H7 (cell line): ENCODE results near the gene GAK. TPM values are rescaled to one million over a fixed set of nuclear protein-coding genes. Genes with fewer than 3 reads are reported as not detected.

Experiments used
- DNase-seq: peaks from one replicate; pipeline ENCODE4 v3.0.0; 2012
- H3K27me3 ChIP-seq: 2 replicates; pipeline ENCODE4 v1.6.0; 2011; ENCODE audit warnings: mild to moderate bottlenecking, low read length; ENCODE audit not compliant: control insufficient read depth, insufficient read depth
- H3K36me3 ChIP-seq: replicated peaks from 2 replicates; pipeline ENCODE4 v1.5.1; 2011; ENCODE audit warnings: low read length; ENCODE audit not compliant: control insufficient read depth, insufficient read depth
- H3K4me3 ChIP-seq: 2 replicates; pipeline ENCODE4 v1.5.1; 2011; ENCODE audit warnings: low read depth, mild to moderate bottlenecking, control low read depth, low read length, moderate library complexity; ENCODE audit not compliant: insufficient read depth
- total RNA-seq: library from RNA; depleted of rRNA; stranded (reverse); fragments of >200 nt; shearing (Covaris generic); gene quantifications from 2 replicates; pipeline ENCODE4 v1.2.3, GENCODE V29; 2014

GAK gene
- total RNA-seq, 1 experiment from 2014 or later, result 77.4 TPM

GRCh38 chr4:959338-960139, 27.4 kb upstream of the GAK start:
- H3K27me3 ChIP-seq, result no peaks in the 10 kb centered on the region
- DNase-seq, result no peak
- H3K4me3 ChIP-seq, result no peak overlapping the region
- H3K36me3 ChIP-seq, result no peaks in the 10 kb centered on the region; the same call in 1 of the 2 replicates

DNA sequence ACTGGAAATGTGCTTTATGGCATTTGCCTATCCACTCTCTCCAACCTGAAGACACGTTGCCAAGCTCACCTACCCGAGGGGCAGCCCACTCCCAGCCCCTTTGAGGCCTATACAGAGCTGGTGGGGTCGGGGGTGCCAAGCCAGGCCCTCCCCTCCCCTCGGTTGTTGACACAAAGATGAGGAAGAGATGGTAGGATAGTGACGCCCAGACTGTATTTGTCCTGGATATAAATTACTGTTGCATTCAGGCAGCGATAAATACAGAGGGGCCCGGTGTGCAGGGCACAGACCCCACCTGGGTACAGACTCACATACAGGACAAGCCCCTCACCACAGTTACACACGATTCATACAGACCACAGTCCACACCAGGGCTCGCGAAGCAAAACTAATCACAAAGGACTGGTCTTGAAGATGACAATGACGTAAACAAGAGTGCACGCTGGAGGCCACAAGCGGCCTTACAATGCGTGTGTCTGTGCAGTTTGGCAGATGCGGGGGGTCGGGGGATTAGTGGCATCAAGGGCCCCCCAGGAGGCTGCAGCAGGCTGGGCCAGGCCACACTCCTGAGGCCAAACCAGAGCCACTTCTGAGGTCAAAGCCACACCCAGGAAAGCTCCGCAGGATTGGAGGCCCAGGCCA, 26.7 kb upstream of the GAK start:
- no peaks in the 10 kb centered on the region; the same call in 1 of the 2 replicates for H3K36me3 ChIP-seq
- H3K4me3 ChIP-seq, result no peak overlapping the region
- H3K27me3 ChIP-seq, result no peaks in the 10 kb centered on the region
- peak; percentile 45 for DNase-seq

- no peaks in the 10 kb centered on the region for H3K27me3 ChIP-seq
- DNase-seq, result peak; percentile 58
- H3K4me3 ChIP-seq, result no peak overlapping the region
- H3K36me3 ChIP-seq, result no peaks in the 10 kb centered on the region; the same call in 1 of the 2 replicates
Measured at GRCh38 chr4:958314-958665, 26.2 kb upstream of the GAK start.

DNA sequence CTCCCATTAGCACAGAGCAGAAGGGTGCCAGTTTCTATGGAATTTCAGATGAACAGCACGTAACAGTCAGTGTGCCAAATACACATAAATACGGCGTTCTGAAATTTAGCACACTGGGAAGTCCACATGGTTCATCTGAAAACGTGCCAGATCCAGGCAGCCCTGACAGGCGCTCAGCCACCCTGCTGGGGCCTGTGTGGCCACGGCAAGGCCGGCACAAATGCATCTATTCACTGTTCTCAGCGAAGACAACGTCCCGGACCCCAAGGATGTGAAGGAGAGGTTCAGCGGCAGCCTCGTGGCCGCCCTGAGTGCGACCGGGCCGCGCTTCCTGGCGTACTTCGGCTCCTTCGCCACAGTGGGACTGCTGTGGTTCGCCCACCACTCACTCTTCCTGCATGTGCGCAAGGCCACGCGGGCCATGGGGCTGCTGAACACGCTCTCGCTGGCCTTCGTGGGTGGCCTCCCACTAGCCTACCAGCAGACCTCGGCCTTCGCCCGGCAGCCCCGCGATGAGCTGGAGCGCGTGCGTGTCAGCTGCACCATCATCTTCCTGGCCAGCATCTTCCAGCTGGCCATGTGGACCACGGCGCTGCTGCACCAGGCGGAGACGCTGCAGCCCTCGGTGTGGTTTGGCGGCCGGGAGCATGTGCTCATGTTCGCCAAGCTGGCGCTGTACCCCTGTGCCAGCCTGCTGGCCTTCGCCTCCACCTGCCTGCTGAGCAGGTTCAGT, 25.6 kb upstream of the GAK start:
- Histone ChIP-seq H3K4me3 (no peak overlapping the region), H3K27me3 (no peaks in the 10 kb centered on the region), H3K36me3 (no peaks in the 10 kb centered on the region; the same call in 1 of the 2 replicates)
- peak; percentile 58 for DNase-seq

- no peak overlapping the region for H3K4me3 ChIP-seq
- no peaks in the 10 kb centered on the region for H3K27me3 ChIP-seq
- H3K36me3 ChIP-seq, result no peaks in the 10 kb centered on the region; the same call in 1 of the 2 replicates
- peak; percentile 60 for DNase-seq
Measured at GRCh38 chr4:957231-957580, 25.1 kb upstream of the GAK start.

- Histone ChIP-seq H3K27me3 (no peaks in the 10 kb centered on the region), H3K36me3 (no peaks in the 10 kb centered on the region; the same call in 1 of the 2 replicates), H3K4me3 (no peak overlapping the region)
- DNase-seq, result no peak
Measured at GRCh38 chr4:956531-957230, 24.6 kb upstream of the GAK start.

GRCh38 chr4:955931-956381, 23.8 kb upstream of the GAK start:
- H3K36me3 ChIP-seq, result no peaks in the 10 kb centered on the region; the same call in 1 of the 2 replicates
- DNase-seq, result peak; percentile 61
- H3K4me3 ChIP-seq, result no peak overlapping the region
- no peaks in the 10 kb centered on the region for H3K27me3 ChIP-seq

GRCh38 chr4:955161-955921, 23.2 kb upstream of the GAK start:
- peak; percentile 54 for DNase-seq
- Histone ChIP-seq H3K36me3 (no peaks in the 10 kb centered on the region; the same call in 1 of the 2 replicates), H3K27me3 (no peaks in the 10 kb centered on the region), H3K4me3 (no peak overlapping the region)

GRCh38 chr4:954211-955020, 22.3 kb upstream of the GAK start:
- peak; percentile 22 for DNase-seq
- no peaks in the 10 kb centered on the region for H3K27me3 ChIP-seq
- no peaks in the 10 kb centered on the region; the same call in 1 of the 2 replicates for H3K36me3 ChIP-seq
- no peak overlapping the region for H3K4me3 ChIP-seq

- no peaks in the 10 kb centered on the region for H3K36me3 ChIP-seq
- DNase-seq, result no peak
- H3K4me3 ChIP-seq, result no peak overlapping the region
- no peaks in the 10 kb centered on the region for H3K27me3 ChIP-seq
Measured at GRCh38 chr4:953574-953915, 21.4 kb upstream of the GAK start.

- H3K36me3 ChIP-seq, result no peaks in the 10 kb centered on the region
- H3K27me3 ChIP-seq, result no peaks in the 10 kb centered on the region
- DNase-seq, result peak; percentile 47
- H3K4me3 ChIP-seq, result no peak overlapping the region
Measured at GRCh38 chr4:952881-953573, 20.9 kb upstream of the GAK start.

DNA sequence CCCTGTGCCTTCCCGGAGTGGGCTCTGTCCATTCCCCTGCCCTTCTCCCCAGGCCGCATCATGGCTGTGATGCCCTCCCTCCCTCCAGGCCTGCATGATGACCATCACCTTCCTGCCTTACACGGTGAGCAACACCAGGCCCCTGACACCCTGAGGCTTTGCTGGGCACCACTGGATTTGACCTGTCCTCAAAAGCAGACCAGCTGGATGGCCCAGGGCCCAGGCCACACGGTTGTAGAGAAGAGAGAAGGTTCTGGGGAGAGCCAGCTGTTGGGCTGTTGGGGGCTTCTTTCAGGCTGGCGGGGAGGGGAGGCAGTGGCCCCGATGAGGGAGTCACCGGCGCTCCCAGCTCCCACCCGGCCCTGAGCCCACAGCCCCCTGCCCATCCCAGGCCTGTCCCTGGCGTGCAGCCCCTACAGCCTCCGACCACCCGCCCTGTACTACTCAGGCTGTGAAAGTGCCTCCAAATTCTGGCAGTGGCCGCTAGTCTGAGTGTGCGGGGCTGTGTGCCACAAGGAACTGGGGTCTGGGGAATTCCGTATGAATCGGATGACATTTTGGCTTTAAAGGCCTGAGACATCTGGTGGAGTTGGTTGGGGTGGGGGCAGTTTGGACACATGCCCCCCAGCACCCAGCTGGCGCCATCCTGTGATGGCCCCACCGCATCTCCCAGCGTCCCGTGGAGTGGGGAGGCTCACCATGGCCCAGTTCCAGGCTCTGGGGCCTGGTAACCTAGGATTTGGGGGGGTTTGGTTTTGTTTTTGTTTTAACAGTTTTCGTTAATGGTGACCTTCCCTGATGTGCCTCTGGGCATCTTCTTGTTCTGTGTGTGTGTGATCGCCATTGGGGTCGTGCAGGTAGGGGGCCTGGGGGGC, 19.7 kb upstream of the GAK start:
- DNase-seq, result peak; percentile 49
- Histone ChIP-seq H3K36me3 (no peaks in the 10 kb centered on the region), H3K4me3 (no peak overlapping the region), H3K27me3 (no peaks in the 10 kb centered on the region)
